ENCODE measurements around the gene COL4A2. TPM values are rescaled to one million over a fixed set of nuclear protein-coding genes. Genes with fewer than 3 reads are reported as not detected.

COL4A2 gene
- total RNA-seq, 1 experiment from 2014 or later, result 1.6 TPM

- Histone ChIP-seq H3K9me3 (ENCODE audit: control insufficient read depth in 1 of 2, insufficient read depth in 1 of 2, low read depth in 1 of 2, low read length in 2 of 2) (no peaks in the 10 kb centered on the region), H4K20me1 (ENCODE audit: insufficient read depth) (no peaks in the 10 kb centered on the region), H3K4me3 (replicated peaks in 1 of 2; ENCODE audit: low read depth in 1 of 2, low read length in 2 of 2) (no peak overlapping the region), H3K4me1 (ENCODE audit: control insufficient read depth in 1 of 2, insufficient read depth in 2 of 2, low read length in 2 of 2) (peaks cover 0 to 9% of the 10 kb centered on the region in 2 experiments; a peak in 1 of 4 replicates), H3K4me2 (ENCODE audit: low read length) (no peak overlapping the region), H3K9me2 (ENCODE audit: insufficient read depth) (no peaks in the 10 kb centered on the region), H3K79me2 (ENCODE audit: insufficient read depth, low read length) (no peaks in the 10 kb centered on the region), H2AFZ (ENCODE audit: low read depth, low read length, poor library complexity, severe bottlenecking) (no peak overlapping the region), H3K27me3 (ENCODE audit: insufficient read depth, low read length) (no peaks in the 10 kb centered on the region), H3K36me3 (ENCODE audit: control insufficient read depth in 1 of 2, insufficient read depth in 2 of 2, low read length in 2 of 2) (no peaks in the 10 kb centered on the region), H3K27ac (ENCODE audit: low read depth, low read length) (no peak overlapping the region), H3K9ac (ENCODE audit: low read length) (no peak overlapping the region)
- TF ChIP-seq FOSL1 (IDR thresholded peaks at IDR 0.05; ENCODE audit: low read depth), result no peak
- TF ChIP-seq, protein P1, sequence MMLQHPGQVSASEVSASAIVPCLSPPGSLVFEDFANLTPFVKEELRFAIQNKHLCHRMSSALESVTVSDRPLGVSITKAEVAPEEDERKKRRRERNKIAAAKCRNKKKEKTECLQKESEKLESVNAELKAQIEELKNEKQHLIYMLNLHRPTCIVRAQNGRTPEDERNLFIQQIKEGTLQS (IDR thresholded peaks at IDR 0.05), result no peak
- no peak for TF ChIP-seq SP1 (IDR thresholded peaks at IDR 0.05; ENCODE audit: low read depth)
- no peak for TF ChIP-seq SRF (IDR thresholded peaks at IDR 0.05; ENCODE audit: low read depth)
- no peak for TF ChIP-seq JUND (IDR thresholded peaks at IDR 0.05)
- TF ChIP-seq RAD21 (IDR thresholded peaks at IDR 0.05; ENCODE audit: low read depth), result no peak
- no peak for TF ChIP-seq ZFX (IDR thresholded peaks at IDR 0.05)
- no peak for TF ChIP-seq CTCF (IDR thresholded peaks at IDR 0.05 in 2 of 3, conservative IDR thresholded peaks at IDR 0.05 in 1 of 3; ENCODE audit: borderline replicate concordance in 1 of 3, insufficient read depth in 1 of 3, low read depth in 2 of 3, low read length in 2 of 3)
- TF ChIP-seq, protein P2, sequence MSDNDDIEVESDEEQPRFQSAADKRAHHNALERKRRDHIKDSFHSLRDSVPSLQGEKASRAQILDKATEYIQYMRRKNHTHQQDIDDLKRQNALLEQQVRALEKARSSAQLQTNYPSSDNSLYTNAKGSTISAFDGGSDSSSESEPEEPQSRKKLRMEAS (IDR thresholded peaks at IDR 0.05), result no peak
- TF ChIP-seq ZNF274 (IDR thresholded peaks at IDR 0.05; ENCODE audit: low read depth, low read length), result no peak
- no TSS peak for BruUV-seq (replicated peaks)
- no peak for DNase-seq (ENCODE audit: low read depth, low spot score)
- POLR2A ChIA-PET, result no interaction called here
- CTCF ChIA-PET, result no interaction called here
- intact Hi-C loops (cut with micrococcal nuclease), result no loop called here
- no peak for ATAC-seq
- RAD21 ChIA-PET (ENCODE audit: low non-redundant PET in 1 of 2, low total read pairs in 2 of 2, uncharacterized antibody in 2 of 2, unreplicated experiment in 2 of 2), result no interaction called here
These were observed 97.2 kb downstream of the COL4A2 start for GRCh38 chr13:110404321-110404720.
